NCI-H82 (cell line): ENCODE measurements around the gene MOK.

Source experiments
- DNase-seq: peaks from one replicate; lab custom pipeline; 2025; lab: John Stamatoyannopoulos, UW

MOK gene

DNA sequence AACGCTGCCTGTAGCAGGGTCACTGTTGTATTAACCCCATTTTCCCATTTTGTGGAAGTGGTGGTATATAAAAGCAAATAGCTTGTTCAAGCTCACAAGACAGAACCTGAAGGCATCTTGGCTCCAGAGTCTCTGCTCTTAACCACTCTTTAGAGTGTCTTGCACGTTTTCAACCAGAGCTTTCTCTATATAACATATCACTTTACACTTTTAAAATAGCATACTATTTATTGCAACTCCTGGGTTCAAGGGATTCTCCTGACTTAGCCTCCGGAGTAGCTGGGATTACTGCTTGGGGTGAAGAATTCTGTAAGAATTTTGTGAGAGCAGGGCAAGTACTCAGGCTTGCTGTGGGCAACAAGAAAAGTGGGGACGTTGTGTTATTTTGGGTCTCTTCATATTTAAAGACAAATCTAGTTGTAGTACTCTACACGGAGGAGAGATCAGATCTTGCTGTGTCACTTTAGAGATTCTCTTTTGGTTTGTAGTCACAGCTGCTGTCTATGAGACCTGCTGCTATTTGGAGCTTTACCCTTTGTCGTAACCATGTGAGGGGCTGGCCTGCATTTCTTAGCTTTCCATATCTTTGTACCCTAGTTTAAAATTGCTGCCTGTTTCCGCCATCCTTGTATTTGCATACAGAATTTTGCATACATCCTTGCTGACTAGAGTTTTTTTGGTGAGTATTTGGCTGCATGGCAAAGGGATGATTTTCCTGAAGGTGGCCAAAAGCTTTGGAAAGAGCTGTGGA is 124.5 kb downstream of the MOK start:
- no peak for DNase-seq
